Activated B cell treated with CpG ODN at 0.5 μM for 24 hours (primary cell): Measurements from ENCODE around the gene ADAMTS6. TPM values are rescaled to one million over a fixed set of nuclear protein-coding genes. Genes with fewer than 3 reads are reported as not detected.
"Not testable (repeated sequence)": the region's sequence is repeated elsewhere in the genome, so short reads cannot be mapped to it uniquely, and the experiment has no call there.

ENCODE experiments used
- ATAC-seq: fragments of 200-7000 bp; cut with Tn5 transposase; one replicate; pipeline ENCODE4 v1.10.0; 2021; ENCODE audit warnings: low read depth, mild to moderate bottlenecking, moderate library complexity
- CTCF ChIA-PET: fragments of 350-600 bp; sonication (Branson Sonifier 250); formaldehyde crosslinking; loops from one replicate; lab custom pipeline; 2021; ENCODE audit warnings: antibody characterized with exemption; lab: Charles Lee
- POLR2A ChIA-PET: fragments of 350-600 bp; sonication (Branson Sonifier 250); formaldehyde crosslinking; loops from one replicate; lab custom pipeline; 2021; ENCODE audit warnings: antibody characterized with exemption; lab: Charles Lee
- DNase-seq: peaks from one replicate; pipeline ENCODE4 v3.0.0; 2022
- H3K27ac Mint-ChIP-seq: one replicate; pipeline ENCODE4 v1.8.0; 2020; ENCODE audit warnings: mixed read lengths
- H3K27me3 Mint-ChIP-seq: one replicate; pipeline ENCODE4 v1.8.0; 2021; ENCODE audit warnings: mixed read lengths
- H3K36me3 Mint-ChIP-seq: one replicate; pipeline ENCODE4 v1.8.0; 2021; ENCODE audit warnings: low read depth, mixed read lengths
- H3K4me1 Mint-ChIP-seq: one replicate; pipeline ENCODE4 v1.8.0; 2021; ENCODE audit warnings: mixed read lengths
- H3K4me3 Mint-ChIP-seq: one replicate; pipeline ENCODE4 v1.8.0; 2020; ENCODE audit warnings: mild to moderate bottlenecking, mixed read lengths
- H3K9me3 Mint-ChIP-seq: one replicate; pipeline ENCODE4 v1.8.0; 2020; ENCODE audit warnings: mixed read lengths
- CTCF ChIP-seq: fragments of 200-600 bp; IDR thresholded peaks from one replicate; pipeline ENCODE4 v1.8.0; 2022; ENCODE audit warnings: antibody characterized with exemption, mild to moderate bottlenecking
- intact Hi-C: fragments of 100-400 bp; cut with micrococcal nuclease; formaldehyde crosslinking; loops from one replicate; pipeline ENCODE4 v1.15.1; 2024
- total RNA-seq: library from RNA; stranded (reverse); gene quantifications from 2 replicates; pipeline ENCODE4 v1.2.3, GENCODE V29; 2022

ADAMTS6 gene
- total RNA-seq, 1 donor from 2014 or later: 3.2 TPM

GRCh38 chr5:65508978-65509377 is 27.3 kb upstream of the ADAMTS6 start:
- no peak for DNase-seq
- Mint-ChIP-seq H3K9me3 (no peaks in the 10 kb centered on the region), H3K4me3 (no peak overlapping the region), H3K4me1 (no peaks in the 10 kb centered on the region), H3K36me3 (no peaks in the 10 kb centered on the region), H3K27me3 (no peaks in the 10 kb centered on the region), H3K27ac (no peak overlapping the region)
- POLR2A ChIA-PET: no interaction called here
- no peak for ATAC-seq
- intact Hi-C loops: no loop called here
- TF ChIP-seq CTCF: no peak
- CTCF ChIA-PET: no interaction called here

- Mint-ChIP-seq H3K36me3 (no peaks in the 10 kb centered on the region), H3K9me3 (no peaks in the 10 kb centered on the region), H3K4me1 (no peaks in the 10 kb centered on the region), H3K27me3 (no peaks in the 10 kb centered on the region), H3K4me3 (no peak overlapping the region), H3K27ac (no peak overlapping the region)
- no peak for TF ChIP-seq CTCF
- POLR2A ChIA-PET: no interaction called here
- CTCF ChIA-PET: no interaction called here
- intact Hi-C loops: no loop called here
- DNase-seq (no peak), ATAC-seq (no peak)
These were observed 25.2 kb upstream of the ADAMTS6 start for GRCh38 chr5:65506961-65507360.

GRCh38 chr5:65489119-65489518 is 7.4 kb upstream of the ADAMTS6 start:
- no peak for ATAC-seq
- DNase-seq: no peak
- Mint-ChIP-seq H3K9me3 (no peaks in the 10 kb centered on the region), H3K36me3 (no peaks in the 10 kb centered on the region), H3K27ac (no peak overlapping the region), H3K4me1 (no peaks in the 10 kb centered on the region), H3K27me3 (no peaks in the 10 kb centered on the region), H3K4me3 (no peak overlapping the region)
- CTCF ChIA-PET: no interaction called here
- TF ChIP-seq CTCF: no peak
- POLR2A ChIA-PET: no interaction called here
- intact Hi-C loops: loop anchor here (10.0 kb wide), 1 partner anchor 656 kb away; the partner anchor contains the start of gene SREK1

GRCh38 chr5:65488038-65488687 is 6.4 kb upstream of the ADAMTS6 start:
- H3K9me3 Mint-ChIP-seq, H3K36me3 Mint-ChIP-seq, ATAC-seq, H3K27me3 Mint-ChIP-seq, H3K4me3 Mint-ChIP-seq, CTCF ChIA-PET, POLR2A ChIA-PET, DNase-seq, H3K4me1 Mint-ChIP-seq, H3K27ac Mint-ChIP-seq: not testable (repeated sequence)
- intact Hi-C loops: loop anchor here (10.0 kb wide), 1 partner anchor 657 kb away; the partner anchor contains the start of gene SREK1

GRCh38 chr5:65486803-65487202 is 5.1 kb upstream of the ADAMTS6 start:
- H3K27ac Mint-ChIP-seq, H3K36me3 Mint-ChIP-seq, POLR2A ChIA-PET, CTCF ChIA-PET, H3K9me3 Mint-ChIP-seq, H3K4me3 Mint-ChIP-seq, DNase-seq, ATAC-seq, H3K4me1 Mint-ChIP-seq, H3K27me3 Mint-ChIP-seq: not testable (repeated sequence)
- intact Hi-C loops: loop anchor here (10.0 kb wide), 1 partner anchor 658 kb away; the partner anchor contains the start of gene SREK1

- H3K9me3 Mint-ChIP-seq: no peaks in the 10 kb centered on the region
- no peaks in the 10 kb centered on the region for H3K27me3 Mint-ChIP-seq
- H3K27ac Mint-ChIP-seq: no peak overlapping the region
- peaks cover 9% of the 10 kb centered on the region for H3K4me1 Mint-ChIP-seq
- DNase-seq (no peak), ATAC-seq (no peak)
- CTCF ChIA-PET: interaction anchor here (5.7 kb wide), 1 partner anchor 675 kb away, joined by 90 read pairs; no protein-coding TSS in a partner anchor
- no peak overlapping the region for H3K4me3 Mint-ChIP-seq
- no peak for TF ChIP-seq CTCF
- intact Hi-C loops: loop anchor here (10.0 kb wide), 1 partner anchor 659 kb away; the partner anchor contains the start of gene SREK1
- H3K36me3 Mint-ChIP-seq: peaks cover 8% of the 10 kb centered on the region
- POLR2A ChIA-PET: no interaction called here
These were observed 3.7 kb upstream of the ADAMTS6 start for GRCh38 chr5:65485405-65485804.
